Epithelial cell of esophagus (primary cell): ENCODE data around the gene SPATA31D4.

Experiments used
- DNase-seq: peaks from one replicate; pipeline ENCODE4 v3.0.0; 2010; ENCODE audit warnings: low read depth
- H3K4me3 ChIP-seq: 2 replicates; pipeline ENCODE4 v1.5.1; 2011; ENCODE audit warnings: mild to moderate bottlenecking, low read length, control low read depth
- TF ChIP-seq, protein P1 (sequence below): IDR thresholded peaks from 2 replicates; pipeline ENCODE4 v1.5.1; 2011; ENCODE audit warnings: low read depth, mild to moderate bottlenecking, low read length, control low read depth, inconsistent platforms; ENCODE audit not compliant: insufficient read depth; ENCODE audit errors: missing control alignments

SPATA31D4 gene

DNA sequence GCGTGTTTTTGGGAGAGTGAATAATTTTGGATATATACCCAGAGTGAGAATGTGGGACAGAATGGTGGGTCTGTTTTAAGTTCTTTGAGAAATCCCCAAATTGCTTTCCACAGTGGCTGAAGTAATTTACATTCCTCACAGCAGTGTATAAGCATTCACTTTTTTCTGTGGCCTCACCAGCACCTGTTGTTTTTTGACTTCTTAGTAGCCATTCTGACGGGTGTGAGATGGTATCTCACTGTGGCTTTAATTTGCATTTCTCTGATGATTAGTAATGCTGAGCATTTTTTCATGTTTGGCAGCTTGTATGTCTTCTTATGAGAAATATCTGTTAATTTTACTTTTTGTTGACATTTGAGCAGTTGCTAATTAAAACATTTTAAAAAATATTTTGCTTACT, 51.0 kb downstream of the SPATA31D4 start:
- no peak overlapping the region for H3K4me3 ChIP-seq
- DNase-seq: no peak
- TF ChIP-seq, protein P1, sequence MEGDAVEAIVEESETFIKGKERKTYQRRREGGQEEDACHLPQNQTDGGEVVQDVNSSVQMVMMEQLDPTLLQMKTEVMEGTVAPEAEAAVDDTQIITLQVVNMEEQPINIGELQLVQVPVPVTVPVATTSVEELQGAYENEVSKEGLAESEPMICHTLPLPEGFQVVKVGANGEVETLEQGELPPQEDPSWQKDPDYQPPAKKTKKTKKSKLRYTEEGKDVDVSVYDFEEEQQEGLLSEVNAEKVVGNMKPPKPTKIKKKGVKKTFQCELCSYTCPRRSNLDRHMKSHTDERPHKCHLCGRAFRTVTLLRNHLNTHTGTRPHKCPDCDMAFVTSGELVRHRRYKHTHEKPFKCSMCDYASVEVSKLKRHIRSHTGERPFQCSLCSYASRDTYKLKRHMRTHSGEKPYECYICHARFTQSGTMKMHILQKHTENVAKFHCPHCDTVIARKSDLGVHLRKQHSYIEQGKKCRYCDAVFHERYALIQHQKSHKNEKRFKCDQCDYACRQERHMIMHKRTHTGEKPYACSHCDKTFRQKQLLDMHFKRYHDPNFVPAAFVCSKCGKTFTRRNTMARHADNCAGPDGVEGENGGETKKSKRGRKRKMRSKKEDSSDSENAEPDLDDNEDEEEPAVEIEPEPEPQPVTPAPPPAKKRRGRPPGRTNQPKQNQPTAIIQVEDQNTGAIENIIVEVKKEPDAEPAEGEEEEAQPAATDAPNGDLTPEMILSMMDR: no peak

DNA sequence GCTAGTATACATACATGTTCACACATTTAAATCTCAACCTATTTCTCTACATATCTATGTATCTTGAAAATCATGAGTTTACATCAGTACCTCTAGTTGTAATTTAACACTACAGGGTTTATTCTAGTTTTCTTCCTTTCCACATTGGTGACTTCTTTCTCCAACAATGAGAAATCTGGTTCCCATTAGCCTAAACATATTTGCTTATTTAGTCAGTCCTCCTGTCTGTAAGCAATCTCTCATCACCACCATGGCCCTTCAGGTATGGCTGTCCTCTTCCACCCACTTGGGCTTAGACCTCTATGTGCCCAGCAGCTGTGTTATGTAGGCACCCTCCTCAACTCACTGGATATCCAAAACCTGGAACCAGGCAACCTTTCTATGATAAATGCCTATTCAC, 52.3 kb downstream of the SPATA31D4 start:
- TF ChIP-seq, protein P1: no peak
- no peak for DNase-seq
- no peak overlapping the region for H3K4me3 ChIP-seq

DNA sequence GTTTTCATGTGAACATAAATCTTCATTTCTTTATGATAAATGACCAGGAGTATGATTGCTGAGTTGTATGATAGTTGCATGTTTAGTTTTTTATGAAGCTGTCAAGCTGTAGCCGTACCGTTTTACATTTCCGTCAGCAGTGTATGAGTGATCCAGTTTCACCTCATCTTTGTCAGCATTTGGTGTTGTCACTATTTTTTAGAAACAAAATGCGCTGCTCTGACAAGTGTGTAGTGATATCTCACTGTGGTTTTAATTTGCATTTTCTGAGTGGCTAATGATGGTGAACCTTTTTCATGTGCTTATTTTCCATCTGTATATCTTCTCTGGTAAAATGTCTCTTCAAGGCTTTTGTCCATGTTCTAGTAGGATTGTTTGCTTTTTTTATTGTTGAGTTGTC, 53.7 kb downstream of the SPATA31D4 start:
- DNase-seq: no peak
- H3K4me3 ChIP-seq: no peak overlapping the region
- TF ChIP-seq, protein P1: no peak
